Hematopoietic multipotent progenitor cell treated with erythropoietin and hydrocortisone succinate and interleukin-3 and kit ligand, for 6 days (in vitro differentiated cells): Measurements from ENCODE around the gene MEX3A.
"Not testable (repeated sequence)": the region's sequence is repeated elsewhere in the genome, so short reads cannot be mapped to it uniquely, and the experiment has no call there.

Source experiments
- DNase-seq: peaks from one replicate; pipeline ENCODE4 v3.0.0-alpha.2; 2015

The MEX3A gene

DNA sequence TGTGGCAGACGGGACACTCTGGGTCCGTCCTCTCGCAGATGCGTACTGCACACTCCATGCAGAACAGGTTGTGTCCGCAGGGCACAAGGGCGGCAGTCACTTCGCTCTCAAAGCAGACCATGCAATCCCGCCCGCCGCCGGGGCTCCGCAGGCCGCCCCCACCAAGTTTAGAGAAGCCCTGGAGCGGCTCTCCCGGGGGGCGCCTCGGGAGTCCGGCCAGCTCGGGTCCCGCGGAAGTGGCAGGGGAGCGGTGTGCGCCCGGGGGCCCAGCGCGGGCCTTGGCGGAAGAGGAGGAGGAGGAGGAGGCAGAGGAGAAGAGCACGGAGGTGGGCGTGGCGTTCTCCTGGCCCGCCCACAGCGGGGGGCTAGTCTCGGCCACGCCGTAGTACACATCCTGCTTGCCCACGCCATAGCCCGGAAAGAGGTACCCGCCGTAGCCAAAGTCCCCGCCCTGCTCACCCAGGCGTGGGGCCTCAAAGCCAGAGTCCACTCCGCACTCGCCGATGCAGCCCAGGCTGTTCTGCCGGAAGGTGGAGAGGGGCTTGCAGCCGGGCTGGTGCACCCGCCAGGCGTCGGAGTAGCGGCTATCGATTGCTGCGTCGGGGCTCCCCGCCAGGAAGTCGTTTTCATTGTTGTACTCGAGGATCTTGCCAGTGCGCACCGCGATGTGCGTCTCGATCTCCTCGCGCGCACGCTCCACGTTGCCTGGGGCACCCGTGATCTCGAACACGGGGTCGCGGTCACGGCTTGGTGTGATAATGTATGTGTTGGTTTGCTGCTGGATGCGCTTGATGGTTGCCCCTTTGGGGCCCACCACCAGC lies 5.4 kb downstream of the MEX3A start:
- peak; percentile 59 for DNase-seq

GRCh38 chr1:156075775-156076204 lies 6.5 kb downstream of the MEX3A start:
- no peak for DNase-seq

- DNase-seq: peak; percentile 59
Observed at GRCh38 chr1:156075162-156075561, 7.1 kb downstream of the MEX3A start.

GRCh38 chr1:156074661-156075060 lies 7.6 kb downstream of the MEX3A start:
- DNase-seq: no peak

DNA sequence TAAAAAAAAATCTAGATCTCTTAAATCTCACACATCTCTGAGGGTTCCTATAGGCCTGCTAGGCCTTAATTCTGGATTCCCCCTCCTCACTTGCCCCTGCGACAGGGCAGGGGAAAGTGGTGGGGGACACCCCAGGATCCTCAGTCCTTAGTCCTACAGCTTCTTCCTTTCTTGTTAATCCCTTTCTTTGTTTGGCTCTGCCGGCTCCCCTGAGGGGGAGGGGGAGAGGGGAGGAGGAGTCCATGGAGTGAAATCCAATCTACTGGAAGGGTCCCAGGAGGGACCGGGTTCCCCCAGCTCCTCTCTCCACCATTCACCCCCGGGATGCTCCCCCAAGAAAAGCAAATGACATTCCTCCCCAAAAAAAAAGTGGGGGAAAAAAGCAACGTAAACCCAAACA lies 8.5 kb downstream of the MEX3A start:
- no peak for DNase-seq

GRCh38 chr1:156073110-156073687 lies 9.1 kb downstream of the MEX3A start:
- DNase-seq: no peak

DNA sequence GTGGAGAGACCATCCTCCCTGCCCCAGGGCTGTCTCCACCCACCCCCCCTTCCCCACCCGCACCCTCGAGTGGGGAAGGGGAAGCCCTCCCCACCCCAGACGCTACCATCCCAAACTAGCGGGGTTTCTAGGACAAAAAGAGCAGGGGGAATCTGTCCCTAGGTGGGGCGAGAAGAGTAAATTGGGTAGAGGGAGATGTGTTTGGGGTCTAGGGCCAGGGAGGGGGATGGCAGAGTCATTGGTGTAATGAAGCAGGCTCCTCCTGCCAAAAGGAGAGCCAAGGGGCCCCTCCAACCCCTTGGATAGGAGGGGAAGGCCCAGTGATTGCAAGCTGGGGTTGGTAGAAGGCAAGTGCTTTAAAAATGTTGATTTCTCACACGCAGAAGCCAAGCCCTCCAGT lies 10.0 kb downstream of the MEX3A start:
- DNase-seq: no peak

DNA sequence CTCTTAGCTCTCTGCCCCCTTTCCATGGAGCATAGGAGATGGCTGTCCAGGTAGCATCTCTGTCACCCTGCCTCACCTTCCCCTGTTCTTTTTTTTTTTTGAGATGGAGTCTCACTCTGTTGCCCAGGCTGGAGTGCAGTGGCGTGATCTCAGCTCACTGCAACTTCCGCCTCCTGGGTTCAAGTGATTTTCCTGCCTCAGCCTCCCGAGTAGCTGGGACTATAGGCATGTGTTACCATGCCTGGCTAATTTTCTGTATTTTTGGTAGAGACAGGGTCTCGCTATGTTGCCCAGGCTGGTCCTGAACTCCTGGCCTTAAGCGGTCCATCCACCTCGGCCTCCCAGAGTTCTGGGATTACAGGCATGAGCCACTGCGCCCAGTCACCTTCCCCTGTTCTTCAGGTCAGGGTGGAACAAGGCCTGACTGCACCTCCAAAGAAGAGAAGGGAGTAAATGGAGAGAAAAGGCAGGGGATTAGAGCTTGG lies 10.9 kb downstream of the MEX3A start:
- not testable (repeated sequence) for DNase-seq

- no peak for DNase-seq
Observed at GRCh38 chr1:156070548-156070947, 11.7 kb downstream of the MEX3A start.

GRCh38 chr1:156069490-156070455 lies 12.5 kb downstream of the MEX3A start:
- DNase-seq: no peak

DNA sequence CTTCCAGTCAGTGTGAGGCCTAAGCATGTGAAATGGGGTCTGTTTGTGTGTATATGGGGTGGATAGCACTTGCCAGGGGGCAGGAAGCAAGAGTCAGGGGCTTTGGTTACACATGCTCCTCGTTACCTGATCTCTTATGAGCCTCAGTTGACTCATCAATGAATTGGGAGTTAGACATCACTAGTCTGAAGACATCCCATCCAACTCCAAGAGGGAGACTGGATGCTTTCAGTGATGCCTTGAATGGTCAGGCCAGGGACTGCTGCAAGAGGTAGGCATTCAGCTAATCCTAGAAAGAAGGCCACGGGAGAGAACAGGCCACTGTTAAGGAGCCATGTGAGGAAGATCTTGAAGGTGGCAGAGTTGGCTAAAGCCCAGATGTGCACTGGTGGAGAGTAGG lies 15.0 kb downstream of the MEX3A start:
- no peak for DNase-seq

DNA sequence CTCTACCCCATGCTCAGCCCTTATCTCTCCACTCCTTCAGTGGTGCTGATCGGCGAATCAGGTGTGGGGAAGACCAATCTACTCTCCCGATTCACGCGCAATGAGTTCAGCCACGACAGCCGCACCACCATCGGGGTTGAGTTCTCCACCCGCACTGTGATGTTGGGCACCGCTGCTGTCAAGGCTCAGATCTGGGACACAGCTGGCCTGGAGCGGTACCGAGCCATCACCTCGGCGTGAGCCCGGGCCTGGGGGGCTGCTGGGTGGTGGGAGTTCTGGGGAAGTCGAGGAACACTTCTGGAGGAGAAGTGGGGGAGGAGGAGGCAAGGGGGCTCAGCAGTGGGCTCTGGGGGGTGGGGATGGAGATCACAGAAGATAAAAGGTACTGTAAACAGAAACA lies 16.4 kb downstream of the MEX3A start:
- no peak for DNase-seq

DNA sequence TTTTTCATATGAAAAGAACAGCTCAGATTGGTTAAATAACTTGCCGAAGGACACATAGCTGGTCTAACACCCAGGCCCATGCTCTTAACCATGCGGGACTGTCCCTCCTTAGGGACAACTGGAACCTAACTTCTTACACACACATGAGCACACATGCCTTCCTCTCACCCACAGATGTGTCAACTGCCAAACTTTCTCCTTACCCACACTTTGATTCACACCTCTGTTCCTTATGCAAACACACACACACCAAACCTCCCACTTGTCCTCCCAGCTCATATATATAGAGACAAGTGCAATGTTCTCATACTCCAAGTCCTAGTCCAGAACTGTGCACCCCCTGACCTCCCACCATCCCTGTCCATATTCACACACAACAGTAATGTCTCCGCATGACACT lies 17.1 kb downstream of the MEX3A start:
- DNase-seq: no peak

- no peak for DNase-seq
Observed at GRCh38 chr1:156064615-156065014, 17.6 kb downstream of the MEX3A start.

DNA sequence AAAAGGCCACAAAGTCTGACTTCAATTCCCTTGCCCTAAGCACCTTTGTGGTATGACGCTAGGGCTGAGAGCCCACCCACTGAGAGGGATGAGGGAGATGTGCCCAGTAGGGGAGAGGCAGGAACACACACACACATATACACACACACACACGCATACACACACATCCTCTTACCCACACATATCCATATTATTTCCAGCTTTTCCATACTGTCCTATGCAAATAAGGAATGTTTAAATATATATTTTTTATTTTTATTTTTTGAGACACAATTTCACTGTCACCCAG lies 18.3 kb downstream of the MEX3A start:
- no peak for DNase-seq

DNA sequence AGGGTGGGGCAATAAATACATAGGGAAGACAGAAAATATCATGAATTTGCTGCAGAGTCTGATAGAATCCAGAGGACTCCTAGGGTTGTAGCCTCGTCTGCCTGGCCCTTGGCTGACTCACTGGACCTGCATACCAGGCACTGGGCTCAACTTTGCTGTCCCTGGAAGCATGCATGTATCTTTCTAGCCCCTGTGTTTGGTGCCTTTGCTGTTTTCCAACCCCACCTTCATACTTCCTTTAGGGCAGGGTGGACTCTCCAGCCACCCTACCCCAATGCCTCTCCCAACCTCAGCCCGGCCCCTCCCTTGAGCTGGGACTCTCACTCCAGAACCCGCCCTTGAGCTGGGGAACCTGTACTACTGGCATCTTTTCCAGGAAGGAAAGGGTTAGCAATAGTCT lies 20.1 kb downstream of the MEX3A start:
- no peak for DNase-seq

- no peak for DNase-seq
Observed at GRCh38 chr1:156060937-156061636, 21.2 kb downstream of the MEX3A start, which contains the start of gene RAB25. Gene RAB25, plus strand, starts transcription at chr1:156061160. Its CDS starts 241 bp downstream, at chr1:156061401.

- peak; percentile 34 for DNase-seq
Observed at GRCh38 chr1:156056326-156056849, 25.9 kb downstream of the MEX3A start.

GRCh38 chr1:156055281-156056048 lies 26.8 kb downstream of the MEX3A start:
- peak; percentile 51 for DNase-seq

DNA sequence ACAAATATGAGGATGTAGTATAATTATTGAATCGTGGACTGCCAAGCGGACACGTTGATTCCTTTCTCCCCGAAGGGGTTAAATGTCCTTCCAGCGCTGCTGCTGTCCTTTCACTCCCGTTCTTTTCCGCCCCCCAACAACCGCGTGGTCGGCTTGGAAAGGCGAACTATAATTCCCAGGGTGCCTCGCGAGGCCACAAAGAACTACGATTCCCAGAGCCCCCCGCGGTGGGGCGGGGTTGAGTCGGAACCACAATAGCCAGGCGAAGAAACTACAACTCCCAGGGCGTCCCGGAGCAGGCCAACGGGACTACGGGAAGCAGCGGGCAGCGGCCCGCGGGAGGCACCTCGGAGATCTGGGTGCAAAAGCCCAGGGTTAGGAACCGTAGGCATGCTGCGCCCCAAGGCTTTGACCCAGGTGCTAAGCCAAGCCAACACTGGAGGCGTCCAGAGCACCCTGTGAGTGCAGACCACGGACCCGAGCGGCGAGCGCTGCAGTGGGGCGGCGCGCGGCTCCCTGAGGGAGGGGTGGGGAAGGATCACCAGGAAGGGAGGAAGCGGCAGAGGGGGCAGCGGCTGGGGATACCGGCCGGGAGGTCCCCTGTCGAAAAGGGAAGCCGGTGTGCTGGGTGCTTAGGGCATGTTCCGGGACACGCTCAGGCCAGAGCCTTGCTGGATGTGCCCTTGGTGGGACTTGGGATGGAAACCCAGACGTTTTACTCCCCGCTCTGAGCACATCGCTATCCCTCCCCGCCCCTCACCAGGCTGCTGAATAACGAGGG lies 27.6 kb downstream of the MEX3A start, which contains the start of gene LAMTOR2:
Gene LAMTOR2 (plus strand): TSS at position 283 of the 781 bp plus-strand sequence. CDS start 108 bp downstream, at position 391.
- DNase-seq: peak; percentile 99
